PFSK-1 (cell line): Measurements from ENCODE around the gene SAFB.

ENCODE experiments used
- FOXP2 ChIP-seq: optimal IDR thresholded peaks from 2 replicates; pipeline ENCODE3; 2011; ENCODE audit warnings: borderline replicate concordance, control low read depth, inconsistent platforms; ENCODE audit not compliant: insufficient read depth; ENCODE audit errors: extremely low read length, extremely low read depth
- POLR2AphosphoS5 ChIP-seq: IDR thresholded peaks from 2 replicates; pipeline ENCODE4 v1.6.1; 2012; ENCODE audit warnings: low read depth, mild to moderate bottlenecking, control low read depth, low read length, moderate library complexity
- SIN3A ChIP-seq: IDR thresholded peaks from 2 replicates; pipeline ENCODE4 v1.6.1; 2012; ENCODE audit warnings: mild to moderate bottlenecking, low read length, moderate library complexity, borderline replicate concordance; ENCODE audit not compliant: insufficient read depth
- TAF1 ChIP-seq: IDR thresholded peaks from 2 replicates; pipeline ENCODE4 v1.6.1; 2012; ENCODE audit warnings: low read length, control low read depth, borderline replicate concordance; ENCODE audit not compliant: insufficient read depth
- TF ChIP-seq, protein P1 (sequence below), 2 experiments: IDR thresholded peaks; 2 replicates each; pipeline versions ENCODE4 v1.6.1 to v1.8.0; 2011 to 2012; ENCODE audit warnings: low read depth in 2 of 2, low read length in 2 of 2, control low read depth in 1 of 2, inconsistent platforms in 1 of 2, mild to moderate bottlenecking in 1 of 2, moderate library complexity in 1 of 2; ENCODE audit not compliant: insufficient read depth in 1 of 2

SAFB gene

GRCh38 chr19:5679289-5680083, 56.6 kb downstream of the SAFB start:
- TF ChIP-seq, protein P1, sequence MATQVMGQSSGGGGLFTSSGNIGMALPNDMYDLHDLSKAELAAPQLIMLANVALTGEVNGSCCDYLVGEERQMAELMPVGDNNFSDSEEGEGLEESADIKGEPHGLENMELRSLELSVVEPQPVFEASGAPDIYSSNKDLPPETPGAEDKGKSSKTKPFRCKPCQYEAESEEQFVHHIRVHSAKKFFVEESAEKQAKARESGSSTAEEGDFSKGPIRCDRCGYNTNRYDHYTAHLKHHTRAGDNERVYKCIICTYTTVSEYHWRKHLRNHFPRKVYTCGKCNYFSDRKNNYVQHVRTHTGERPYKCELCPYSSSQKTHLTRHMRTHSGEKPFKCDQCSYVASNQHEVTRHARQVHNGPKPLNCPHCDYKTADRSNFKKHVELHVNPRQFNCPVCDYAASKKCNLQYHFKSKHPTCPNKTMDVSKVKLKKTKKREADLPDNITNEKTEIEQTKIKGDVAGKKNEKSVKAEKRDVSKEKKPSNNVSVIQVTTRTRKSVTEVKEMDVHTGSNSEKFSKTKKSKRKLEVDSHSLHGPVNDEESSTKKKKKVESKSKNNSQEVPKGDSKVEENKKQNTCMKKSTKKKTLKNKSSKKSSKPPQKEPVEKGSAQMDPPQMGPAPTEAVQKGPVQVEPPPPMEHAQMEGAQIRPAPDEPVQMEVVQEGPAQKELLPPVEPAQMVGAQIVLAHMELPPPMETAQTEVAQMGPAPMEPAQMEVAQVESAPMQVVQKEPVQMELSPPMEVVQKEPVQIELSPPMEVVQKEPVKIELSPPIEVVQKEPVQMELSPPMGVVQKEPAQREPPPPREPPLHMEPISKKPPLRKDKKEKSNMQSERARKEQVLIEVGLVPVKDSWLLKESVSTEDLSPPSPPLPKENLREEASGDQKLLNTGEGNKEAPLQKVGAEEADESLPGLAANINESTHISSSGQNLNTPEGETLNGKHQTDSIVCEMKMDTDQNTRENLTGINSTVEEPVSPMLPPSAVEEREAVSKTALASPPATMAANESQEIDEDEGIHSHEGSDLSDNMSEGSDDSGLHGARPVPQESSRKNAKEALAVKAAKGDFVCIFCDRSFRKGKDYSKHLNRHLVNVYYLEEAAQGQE (IDR thresholded peaks at IDR 0.05; ENCODE audit: insufficient read depth in 1 of 2, low read depth in 2 of 2, low read length in 2 of 2): no peak
- no peak for TF ChIP-seq TAF1
- TF ChIP-seq FOXP2: peak; percentile 7

- TF ChIP-seq, protein P1 (IDR thresholded peaks at IDR 0.05; ENCODE audit: insufficient read depth in 1 of 2, low read depth in 2 of 2, low read length in 2 of 2): no peak
- TF ChIP-seq FOXP2 (no peak), TAF1 (no peak; the same call in 1 of the 2 replicates), SIN3A (no peak; the same call in 1 of the 2 replicates), POLR2AphosphoS5 (no peak)
These were observed 57.2 kb downstream of the SAFB start for GRCh38 chr19:5680084-5680436.

DNA sequence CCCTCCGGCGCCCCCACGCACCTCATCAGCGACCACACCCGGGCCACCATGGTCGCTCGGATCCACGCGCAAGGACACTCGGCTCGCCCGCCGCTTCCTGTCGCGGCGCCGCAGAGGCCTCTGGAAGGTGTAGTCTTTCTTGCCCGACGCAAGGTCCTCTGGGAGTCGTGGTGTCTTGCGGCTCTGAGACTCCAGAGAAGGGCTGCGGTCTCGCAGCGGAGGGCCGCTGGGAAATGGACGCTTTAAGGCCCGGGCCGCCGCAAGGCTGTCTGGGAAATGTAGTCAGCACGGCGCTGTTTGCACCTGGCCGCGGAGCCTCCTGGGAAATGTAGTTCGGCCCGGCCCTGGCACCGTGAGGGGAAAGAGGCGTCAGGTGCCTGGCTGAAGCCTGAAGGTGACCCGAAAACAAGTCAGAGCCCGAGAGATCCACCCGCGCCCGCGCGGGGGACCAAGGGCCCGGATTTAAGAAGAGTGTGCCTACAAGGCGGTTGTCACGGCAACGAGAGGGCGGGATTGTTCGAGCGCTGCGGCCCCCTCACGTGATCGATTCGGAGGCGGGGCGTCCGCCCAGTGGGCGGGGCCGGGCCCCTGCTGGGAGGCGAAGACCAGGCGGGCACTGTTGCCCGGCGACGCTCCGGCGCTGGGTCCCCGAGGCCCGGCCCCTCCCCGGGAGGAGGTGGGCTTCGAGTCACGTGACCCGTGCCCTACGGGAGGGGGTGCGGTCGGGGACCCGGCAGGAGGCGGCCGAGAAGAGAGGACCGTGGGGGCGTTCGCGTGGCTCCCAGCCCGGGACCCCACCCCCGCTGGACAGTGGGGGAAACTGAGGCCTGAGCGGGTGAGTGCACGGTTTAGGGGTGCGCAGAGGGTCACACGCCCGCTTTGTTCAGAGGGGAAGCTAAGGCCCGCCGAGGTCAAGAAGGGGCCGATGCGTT, 57.8 kb downstream of the SAFB start, which contains the start of the genes HSD11B1L and MICOS13:
Gene HSD11B1L, plus strand, starts transcription at position 591 of the 932 bp plus-strand sequence. CDS start 3,806 bp downstream, outside the sequence.
Gene MICOS13, minus strand, starts transcription at position 80 of the 932 bp plus-strand sequence. Its CDS starts 30 bp downstream, at position 50.
- TF ChIP-seq SIN3A: peak; percentile 33; the same call in 1 of the 2 replicates
- peak; percentile 86 for TF ChIP-seq FOXP2
- TF ChIP-seq TAF1: peak; percentile 71
- peak; percentile 86 for TF ChIP-seq POLR2AphosphoS5
- TF ChIP-seq, protein P1 (IDR thresholded peaks at IDR 0.05; ENCODE audit: insufficient read depth in 1 of 2, low read depth in 2 of 2, low read length in 2 of 2): no peak

- TF ChIP-seq TAF1: no peak
- no peak for TF ChIP-seq SIN3A
- TF ChIP-seq FOXP2: no peak
- no peak for TF ChIP-seq POLR2AphosphoS5
- TF ChIP-seq, protein P1 (IDR thresholded peaks at IDR 0.05; ENCODE audit: insufficient read depth in 1 of 2, low read depth in 2 of 2, low read length in 2 of 2): no peak
These were observed 58.7 kb downstream of the SAFB start for GRCh38 chr19:5681391-5682106.
